GM20431 (cell line): ENCODE data around the gene CCDC8.

Experiments
- in situ Hi-C: fragments of 300-500 bp; cut with MseI, MboI; formaldehyde crosslinking; loops from one replicate; pipeline ENCODE4 v1.15.0; 2020; ENCODE audit warnings: low sequenced_read_pairs; ENCODE audit not compliant: unreplicated experiment

CCDC8 gene

GRCh38 chr19:46365561-46365960 is 47.8 kb downstream of the CCDC8 start:
- in situ Hi-C loops, result no loop called here

GRCh38 chr19:46364359-46364758 is 49.0 kb downstream of the CCDC8 start:
- in situ Hi-C loops, result no loop called here

- in situ Hi-C loops, result no loop called here
Observed at GRCh38 chr19:46361915-46362314, 51.4 kb downstream of the CCDC8 start.
